ENCODE results near the gene DNAJC8.

DNAJC8 gene, protein sequence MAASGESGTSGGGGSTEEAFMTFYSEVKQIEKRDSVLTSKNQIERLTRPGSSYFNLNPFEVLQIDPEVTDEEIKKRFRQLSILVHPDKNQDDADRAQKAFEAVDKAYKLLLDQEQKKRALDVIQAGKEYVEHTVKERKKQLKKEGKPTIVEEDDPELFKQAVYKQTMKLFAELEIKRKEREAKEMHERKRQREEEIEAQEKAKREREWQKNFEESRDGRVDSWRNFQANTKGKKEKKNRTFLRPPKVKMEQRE

DNA sequence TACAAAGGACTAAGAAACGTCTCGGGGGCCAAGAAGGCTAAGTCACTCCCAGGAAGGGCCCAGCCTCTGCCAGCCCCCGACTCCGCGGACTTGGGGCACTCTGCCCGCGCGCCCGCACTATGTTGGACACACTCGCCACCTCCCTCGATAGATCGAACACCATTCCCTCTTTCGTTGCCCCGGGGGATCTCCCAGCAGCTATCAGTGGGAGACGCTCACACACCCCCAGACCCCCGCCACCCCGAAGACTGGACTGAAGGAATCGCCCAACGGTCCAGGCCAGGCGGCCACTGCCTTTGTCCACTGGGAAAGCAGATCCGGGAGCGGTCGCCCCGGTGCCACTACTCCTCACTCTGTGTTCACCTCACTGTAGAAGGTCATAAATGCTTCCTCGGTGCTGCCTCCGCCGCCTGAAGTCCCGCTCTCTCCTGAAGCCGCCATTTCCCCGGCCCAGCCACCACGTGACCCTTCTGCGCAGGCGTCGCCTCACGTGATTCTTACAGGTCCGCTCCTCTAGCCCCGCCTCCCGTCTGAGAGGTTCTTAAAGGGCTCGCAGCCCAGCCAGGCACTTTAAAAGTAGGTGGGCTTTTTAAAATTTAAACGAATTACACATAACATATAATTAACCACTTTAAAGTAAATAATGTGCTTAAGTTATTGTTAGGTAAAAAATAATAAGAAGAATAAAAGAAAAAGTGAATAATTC lies at the start of gene DNAJC8:
Gene DNAJC8 (minus strand): TSS at position 472 of the 706 bp plus-strand sequence. CDS start 31 bp downstream, at position 441.
- DNase-seq: peak; percentile 95

DNA sequence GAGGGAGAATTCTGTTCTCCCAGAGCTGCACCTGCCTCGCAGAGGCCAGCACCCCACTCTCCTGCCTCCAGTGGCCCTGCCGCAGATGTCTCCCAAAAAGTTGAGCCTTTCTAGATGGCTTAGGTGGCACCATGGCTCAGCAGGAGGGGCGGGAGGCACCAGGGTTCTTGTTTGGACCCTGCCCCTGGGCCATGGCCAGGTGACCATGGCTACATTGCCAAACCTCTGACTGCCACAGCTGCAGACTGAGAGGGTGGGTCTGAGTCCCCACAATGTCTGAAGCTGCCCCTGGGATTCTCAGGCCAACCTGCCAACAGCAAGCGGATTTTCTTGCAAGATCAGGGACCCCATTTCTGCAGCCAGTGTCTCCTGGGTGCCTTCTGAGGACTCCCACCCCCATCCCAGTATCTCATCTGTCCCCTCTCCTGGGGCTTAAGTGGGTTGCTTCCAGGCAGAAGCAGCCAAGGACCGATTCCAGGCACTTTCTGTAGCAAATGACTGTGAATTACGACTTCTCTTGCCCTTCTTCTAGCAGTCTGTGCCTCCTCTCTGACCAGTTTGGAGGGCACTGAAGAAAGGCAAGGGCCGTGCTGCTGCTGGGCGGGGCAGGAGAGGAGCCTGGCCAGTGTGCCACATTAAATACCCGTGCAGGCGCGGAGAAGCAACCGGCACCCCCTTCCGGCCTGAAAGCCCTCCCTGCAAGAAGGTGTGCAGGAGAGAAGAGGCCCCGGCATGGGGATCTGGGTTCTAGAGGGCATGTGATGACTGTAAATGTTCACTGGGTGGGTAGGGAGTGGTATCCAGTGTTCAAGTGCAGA lies 49.0 kb upstream of the DNAJC8 start:
- DNase-seq: no peak

DNA sequence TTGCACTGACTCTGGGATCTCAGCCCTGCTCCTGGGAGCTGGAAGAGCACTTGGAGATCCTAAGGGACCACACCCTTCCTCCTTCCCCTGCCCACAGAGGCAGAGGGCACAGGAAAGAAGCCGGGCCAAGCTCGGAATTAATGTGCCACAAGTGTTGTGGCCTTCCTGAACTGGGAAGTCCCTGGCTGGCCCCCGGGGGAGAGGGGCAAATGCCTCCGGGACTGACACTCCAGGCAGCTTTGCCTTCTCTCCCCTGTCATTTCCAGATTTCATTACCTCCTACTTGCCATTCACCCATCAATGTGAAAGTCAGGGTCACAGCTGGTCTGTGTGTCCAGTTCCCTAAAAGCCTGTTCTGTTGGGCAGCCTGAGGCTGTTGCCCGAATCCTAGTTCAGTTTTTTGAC lies 48.1 kb upstream of the DNAJC8 start:
- DNase-seq: no peak

DNA sequence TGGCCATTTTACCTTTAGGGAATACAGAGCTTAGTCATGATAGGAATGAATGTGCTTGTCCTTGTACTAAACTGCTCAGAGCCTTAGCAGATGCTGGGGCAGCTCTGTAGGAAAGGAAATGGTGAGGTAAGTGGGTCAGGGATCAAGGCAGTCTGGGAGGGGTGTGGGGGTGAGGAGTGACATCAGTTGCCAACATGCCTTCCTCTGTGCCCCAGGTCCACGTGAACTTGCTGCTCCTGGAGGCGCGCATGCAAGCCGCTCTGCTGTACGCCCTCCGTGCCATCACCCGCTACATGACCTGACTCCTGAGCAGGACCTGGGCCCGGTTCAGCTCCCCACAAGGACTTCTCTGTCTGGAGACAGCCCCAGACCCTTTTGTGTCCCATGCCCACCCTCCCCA lies 47.7 kb upstream of the DNAJC8 start:
- no peak for DNase-seq

DNA sequence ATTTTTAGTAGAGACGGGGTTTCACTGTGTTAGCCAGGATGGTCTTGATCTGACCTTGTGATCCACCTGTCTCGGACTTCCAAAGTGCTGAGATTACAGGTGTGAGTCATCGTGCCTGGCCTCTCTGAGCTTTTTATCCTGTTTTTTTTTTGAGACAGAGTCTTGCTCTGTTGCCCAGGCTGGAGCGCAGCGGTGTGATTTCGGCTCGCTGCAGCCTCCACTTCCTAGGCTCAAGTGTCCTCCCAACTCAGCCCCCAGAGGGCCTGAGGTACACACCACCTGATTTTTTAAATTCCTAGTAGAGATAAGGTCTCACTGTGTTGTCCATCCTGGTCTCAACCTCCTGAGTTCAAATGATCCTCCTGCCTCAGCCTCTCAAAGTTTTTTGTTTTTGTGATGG lies 46.9 kb upstream of the DNAJC8 start:
- no peak for DNase-seq

DNA sequence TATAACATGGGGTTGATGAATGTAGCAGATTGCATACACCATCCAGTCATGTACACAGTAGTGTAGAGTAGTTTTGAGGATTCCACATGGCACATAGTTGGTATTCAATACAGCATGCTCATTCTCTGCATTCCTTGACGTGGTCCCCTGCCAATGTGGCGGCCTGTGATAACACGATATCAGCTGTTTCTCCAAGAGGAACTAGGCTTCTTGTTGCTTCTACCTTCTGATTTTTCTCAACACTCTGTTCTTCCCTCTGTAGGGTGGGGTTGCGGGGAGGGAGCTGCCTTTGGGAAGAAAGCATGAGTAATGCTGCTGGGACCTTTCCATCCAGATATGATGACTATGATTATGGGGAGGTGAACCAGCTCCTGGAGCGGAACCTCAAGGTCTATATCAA lies 45.9 kb upstream of the DNAJC8 start:
- DNase-seq: no peak

DNA sequence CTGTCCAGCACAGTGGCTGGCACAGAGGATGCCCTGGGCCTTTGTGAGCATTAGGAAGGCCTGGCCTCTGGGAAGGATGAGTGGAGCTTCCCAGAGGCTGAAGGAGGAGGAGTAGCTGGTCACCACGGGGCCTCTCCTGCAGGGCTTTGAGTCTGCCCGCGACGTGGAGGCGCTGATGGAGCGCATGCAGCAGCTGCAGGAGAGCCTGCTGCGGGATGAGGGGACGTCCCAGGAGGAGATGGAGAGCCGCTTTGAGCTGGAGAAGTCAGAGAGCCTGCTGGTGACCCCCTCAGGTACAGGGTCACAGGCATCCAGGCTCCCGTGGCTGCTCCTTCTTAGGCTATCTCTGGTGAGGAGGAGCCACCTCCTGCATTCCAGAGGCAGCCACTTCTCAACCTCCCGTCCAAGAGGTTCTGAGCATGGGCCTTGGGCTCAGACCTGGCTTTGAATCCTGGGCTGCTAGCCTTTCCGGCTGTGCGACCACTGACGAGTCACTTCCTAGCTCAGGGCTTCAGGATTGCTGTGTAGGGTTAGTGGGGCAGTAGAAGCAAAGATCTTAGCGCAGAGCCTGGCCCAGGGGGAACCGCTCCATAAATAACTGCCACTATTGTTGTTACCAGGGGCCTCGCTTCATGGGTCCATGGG lies 40.5 kb upstream of the DNAJC8 start:
- no peak for DNase-seq

DNA sequence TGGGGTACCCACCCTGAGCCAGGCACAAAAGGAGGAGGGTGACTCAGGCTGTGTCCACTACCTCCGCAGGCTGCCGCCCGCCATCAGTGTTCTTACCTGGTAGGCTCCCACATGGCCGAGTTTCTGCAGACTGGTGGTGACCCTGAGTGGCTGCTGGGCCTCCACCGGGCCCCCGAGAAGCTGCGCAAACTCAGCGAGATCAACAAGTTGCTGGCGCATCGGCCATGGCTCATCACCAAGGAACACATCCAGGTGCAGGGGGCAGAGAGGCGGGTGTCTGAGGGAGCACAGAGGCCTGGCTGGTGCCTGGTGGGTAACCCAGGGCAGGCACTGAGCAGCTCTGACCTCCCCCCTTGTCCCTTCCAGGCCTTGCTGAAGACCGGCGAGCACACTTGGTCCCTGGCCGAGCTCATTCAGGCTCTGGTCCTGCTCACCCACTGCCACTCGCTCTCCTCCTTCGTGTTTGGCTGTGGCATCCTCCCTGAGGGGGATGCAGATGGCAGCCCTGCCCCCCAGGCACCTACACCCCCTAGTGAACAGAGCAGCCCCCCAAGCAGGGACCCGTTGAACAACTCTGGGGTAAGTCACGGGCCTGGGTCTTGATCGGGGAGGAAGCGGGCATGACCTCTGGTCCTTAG lies 39.5 kb upstream of the DNAJC8 start:
- no peak for DNase-seq

DNA sequence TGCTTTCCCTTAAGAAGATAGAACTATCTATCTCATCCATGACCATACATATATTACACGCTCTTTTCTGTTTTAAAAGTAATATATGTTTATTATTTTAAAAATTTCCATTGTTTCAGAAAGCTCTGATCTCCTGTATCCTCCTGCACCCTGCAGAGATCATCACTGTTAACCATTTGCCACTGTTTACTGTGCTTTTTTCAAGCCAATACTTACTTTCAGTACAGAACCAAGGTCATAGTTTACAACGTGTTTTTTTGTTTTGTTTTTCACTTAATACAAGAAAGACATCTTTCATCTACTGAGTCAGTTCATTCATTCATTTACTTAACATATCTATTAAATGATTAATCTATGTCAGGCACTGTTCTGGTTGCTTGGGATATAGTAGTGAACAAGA lies 36.7 kb upstream of the DNAJC8 start:
- DNase-seq: no peak

DNA sequence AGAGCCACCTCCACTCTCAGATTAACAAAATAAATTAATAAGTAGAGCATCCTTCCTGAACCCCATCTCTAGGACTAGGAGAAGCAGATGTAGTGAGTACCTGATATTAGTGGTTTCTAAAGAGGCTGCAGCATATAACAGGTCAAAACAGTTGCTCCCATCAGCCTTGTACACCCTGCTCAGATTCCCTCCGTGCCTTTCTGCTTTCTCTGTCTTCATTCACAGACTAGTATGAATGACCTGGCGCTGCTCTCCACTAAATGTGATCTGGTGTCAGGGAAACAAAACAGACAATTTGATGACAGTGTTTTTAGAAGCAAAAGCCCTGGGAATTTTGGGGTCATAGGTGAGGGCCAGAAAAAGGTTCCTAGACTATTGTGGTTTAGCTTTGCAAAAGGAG lies 34.8 kb upstream of the DNAJC8 start:
- DNase-seq: no peak

DNA sequence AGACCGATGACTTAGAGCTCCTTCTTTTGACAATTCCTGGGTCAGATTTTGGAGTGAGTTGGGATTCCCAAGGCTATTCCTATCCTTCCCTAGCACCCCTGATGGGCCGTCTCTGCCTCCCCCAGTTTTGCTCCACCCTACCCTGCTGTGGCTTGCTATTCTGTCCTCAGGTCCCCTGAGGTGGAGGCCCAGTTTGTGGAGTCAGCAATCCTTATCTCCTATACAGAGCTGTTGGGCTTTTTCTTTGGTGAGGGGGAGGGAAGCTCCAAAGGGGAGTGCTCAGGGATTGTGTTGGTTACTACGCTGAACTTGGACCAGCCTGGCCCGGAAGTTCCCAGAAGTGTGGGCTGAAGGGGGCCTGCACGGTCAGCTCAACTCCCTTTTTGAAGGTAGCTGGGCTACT lies 34.1 kb upstream of the DNAJC8 start:
- no peak for DNase-seq

DNA sequence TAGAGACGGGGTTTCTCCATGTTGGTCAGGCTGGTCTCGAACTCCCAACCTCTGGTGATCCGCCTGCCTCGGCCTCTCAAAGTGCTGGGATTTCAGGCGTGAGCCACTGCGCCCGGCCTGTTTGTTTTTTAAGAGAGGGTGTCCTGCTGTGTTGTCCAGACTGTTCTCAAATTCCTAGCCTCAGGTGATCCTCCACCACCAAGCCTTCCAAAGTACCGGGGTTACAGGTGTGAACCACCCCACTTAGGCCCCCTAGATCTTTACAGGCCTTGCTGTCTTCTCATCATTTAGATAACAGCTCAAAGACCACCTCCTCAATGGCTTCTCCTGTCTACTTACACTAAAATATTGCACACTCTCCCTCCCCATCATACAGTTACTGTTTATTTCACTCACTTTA lies 32.7 kb upstream of the DNAJC8 start:
- no peak for DNase-seq

DNA sequence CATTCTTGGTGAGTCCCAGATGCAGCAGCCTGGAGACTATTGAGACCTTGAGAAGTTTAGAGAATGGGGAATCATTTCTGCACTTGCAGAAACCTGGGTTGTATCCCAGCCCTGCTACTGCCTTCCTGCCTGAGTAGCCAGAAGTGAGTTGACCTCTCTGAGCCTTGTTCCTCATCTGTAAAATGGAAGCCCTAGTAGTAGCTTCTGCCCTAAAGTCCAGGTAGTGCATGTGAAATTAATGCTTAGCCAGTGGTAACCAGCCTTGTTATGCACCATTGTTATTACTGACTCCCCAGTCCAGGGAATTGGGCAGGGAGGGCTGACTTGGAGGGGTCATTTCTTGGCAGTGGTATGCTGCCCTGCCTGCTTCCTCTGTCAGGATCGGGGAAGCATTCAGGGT lies 32.1 kb upstream of the DNAJC8 start:
- no peak for DNase-seq

DNA sequence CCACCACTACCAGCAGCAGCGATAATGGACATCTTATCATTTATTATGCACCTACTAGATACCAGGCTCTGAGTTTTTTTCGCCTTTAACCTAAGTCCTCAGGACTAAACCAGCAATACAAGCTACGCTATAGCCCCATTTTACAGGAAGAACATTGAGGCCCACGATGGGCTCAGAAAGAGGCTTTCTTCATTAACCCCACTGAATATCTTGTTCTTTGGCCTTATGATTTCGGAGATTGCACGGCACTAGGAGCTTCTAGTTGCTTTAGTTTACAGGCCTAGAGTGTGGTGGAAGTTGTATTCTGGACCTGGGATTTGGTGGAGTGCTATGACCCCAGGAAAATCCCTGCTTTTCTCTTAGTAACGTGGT lies 28.0 kb upstream of the DNAJC8 start:
- DNase-seq: no peak

DNA sequence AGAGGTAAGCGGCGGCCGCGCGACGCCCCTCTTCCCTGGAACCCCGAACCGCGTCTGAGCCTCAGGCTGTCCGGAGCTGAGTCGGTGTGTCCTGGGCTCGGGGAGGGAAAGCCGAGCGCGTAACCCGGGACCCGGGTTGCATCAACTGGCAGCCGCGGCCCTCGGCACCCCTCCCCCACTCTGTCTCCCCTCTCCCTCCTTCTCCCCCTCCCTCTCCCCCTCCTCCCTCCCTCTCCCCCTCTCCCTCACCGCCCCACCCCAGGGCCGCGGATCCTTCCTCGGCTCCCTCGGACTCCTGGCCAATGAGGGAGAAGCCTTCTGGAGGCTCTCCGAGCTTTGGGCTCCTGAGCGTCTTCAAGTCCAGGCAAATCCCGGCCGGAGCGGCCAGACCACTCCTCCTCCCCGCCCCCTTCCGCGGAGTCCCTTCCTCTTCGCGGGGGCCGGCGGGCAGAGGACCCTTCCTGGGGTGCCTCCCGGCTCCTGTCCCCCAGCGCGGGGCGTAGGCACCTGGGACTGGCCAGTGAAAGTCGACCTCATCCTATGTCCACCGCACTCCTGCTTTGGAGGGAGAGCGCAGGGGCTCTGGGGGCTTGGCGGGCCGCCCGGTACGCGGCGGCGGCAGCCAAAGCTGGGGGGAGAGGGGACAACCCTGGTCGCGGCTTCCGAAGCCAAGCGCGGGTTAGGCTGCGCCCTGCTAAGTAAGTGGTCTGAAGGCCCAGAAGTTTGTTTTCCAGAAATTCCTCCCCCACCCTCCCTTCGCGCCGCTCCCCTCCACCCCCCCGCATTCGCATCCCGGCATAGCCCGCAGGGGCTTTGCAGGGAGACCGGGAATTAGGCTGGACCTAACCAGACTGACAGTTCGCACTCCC lies 27.3 kb upstream of the DNAJC8 start:
- peak; percentile 91 for DNase-seq

DNA sequence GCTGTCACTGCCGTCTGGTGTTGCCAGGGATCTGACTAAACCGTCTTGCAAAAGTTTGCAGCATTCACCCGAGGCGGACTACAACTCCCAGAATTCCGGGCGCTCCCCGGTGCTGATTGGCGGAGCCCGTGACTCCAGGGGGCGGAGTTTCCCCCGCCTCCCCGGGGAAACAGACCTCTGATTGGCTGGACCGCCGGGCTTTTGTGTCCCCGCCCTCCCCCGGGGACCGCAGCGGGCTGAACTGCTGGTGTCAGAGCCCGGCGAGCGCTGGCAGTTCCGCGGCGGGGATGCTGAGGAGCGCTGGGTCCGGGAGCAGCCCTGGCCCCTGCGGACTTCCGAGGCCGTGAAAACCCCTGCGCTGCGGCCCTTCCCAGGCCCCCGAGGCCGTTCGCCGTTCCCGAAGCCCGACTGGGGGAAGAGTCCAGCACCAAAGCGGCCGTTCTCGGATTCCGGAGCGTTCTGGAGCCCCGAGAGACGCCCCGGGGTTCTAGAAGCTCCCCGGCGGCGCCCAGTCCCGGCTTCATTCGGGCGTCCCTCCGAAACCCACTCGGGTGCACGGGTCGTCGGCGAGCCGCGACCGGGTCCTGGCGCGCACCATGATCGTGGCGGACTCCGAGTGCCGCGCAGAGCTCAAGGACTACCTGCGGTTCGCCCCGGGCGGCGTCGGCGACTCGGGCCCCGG lies 26.6 kb upstream of the DNAJC8 start, which contains the start of gene SESN2:
Gene SESN2 (plus strand): TSS at position 267 of the 682 bp plus-strand sequence. CDS start 330 bp downstream, at position 597.
- DNase-seq: peak; percentile 99

DNA sequence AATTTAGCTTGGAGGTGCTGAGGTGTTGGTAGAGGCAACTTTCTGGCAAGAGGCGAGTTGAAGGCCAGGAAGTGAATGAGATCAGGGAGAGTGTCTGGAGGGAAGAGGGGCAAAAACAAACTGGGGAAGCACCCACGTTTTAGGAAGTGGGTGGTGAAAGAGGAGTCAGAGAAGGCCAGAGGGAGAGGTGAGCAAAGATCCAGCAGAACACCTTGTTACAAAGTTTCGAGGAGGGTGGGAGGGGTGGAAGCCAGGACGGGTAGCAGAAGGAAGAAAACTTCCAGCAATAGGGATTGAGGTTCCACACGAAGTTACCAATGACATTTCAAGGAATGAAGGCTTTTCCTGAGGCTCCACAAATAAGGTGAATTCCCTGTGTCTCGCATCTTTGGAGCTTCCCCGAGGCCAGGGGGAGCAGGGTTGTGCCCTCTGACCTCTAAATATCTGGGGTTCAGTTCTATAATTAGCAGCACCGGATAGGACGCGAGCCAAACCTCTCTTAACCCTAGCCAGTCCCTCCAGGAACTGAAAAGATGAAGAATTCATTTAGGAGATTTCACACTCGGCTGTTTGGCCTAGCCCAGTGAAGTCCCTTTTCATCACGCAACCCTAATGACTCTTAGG lies 25.9 kb upstream of the DNAJC8 start:
- no peak for DNase-seq

DNA sequence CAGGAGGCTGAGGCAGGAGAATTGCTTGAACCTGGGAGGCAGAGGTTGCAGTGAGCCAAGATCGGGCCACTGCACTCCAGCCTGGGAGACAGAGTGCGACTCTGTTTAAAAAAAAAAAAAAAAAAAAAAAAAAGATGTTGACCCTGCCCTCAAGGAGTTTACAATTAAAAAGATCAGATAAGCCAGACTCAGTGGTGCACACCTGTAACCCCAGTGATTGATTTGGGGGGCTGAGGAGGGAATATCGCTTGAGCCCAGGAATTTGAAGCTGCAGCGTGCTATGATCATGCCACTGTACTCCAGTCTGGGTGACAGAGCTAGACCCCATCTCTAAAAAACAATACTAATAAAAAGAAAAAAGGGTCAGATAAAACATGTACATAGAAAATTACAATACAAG lies 24.9 kb upstream of the DNAJC8 start:
- no peak for DNase-seq

DNA sequence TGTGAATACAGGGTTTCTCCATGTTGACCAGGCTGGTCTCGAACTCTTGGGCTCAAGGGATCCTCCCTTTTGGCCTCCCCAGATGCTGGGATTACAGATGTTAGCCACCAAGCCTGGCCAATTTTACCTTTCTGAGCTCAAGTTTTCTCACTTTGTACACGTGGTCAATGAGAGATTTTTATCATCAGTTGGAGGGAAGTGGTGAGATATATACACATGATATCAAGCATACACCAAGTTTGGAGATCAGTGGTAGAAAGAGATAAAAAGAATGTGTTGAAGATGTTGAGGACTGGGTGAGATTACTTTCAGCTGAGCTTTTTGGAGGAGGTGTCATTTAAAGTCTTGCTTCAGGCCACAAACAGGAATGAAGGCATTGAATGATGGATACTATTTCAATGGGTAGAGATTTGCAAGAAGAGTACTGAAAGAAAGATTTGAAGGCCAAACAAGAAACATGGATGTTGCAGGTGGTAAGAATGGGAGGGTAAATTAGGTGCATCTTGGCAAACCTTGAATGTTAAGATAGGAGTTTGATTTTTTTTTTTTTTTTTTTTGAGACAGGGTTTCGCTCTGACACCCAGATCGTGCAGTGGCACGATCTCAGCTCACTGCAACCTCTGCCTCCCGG lies 23.5 kb upstream of the DNAJC8 start:
- DNase-seq: no peak

DNA sequence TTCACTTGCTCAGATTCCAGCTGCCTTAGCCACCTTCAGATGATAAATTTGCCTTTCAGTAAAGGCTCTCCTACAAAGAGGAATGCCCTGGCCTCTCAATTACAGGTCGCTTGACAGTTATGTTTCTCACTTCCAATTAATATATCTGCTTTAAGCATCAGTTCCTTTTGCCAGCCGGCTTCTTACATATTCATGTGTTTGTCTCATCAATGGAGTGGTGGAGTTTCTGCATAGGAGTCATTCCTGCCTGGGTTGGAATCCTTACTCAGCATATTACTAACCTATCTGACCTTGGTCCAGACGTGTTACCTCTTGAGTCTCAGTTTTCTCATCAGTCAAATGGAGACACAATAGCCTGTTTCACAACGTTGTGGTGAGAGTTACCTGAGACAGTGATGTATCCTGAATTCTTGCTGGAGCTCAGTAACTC lies 17.1 kb upstream of the DNAJC8 start:
- no peak for DNase-seq
